SK-N-SH (cell line): ENCODE measurements around the gene SUMF1.

Experiments
- EP300 ChIP-seq, 2 experiments: IDR thresholded peaks; 2 replicates each; pipeline versions ENCODE4 v1.4.0 to v1.6.1; 2012; ENCODE audit warnings: borderline replicate concordance in 1 of 2, low read depth in 1 of 2, low read length in 1 of 2
- FOSL2 ChIP-seq: IDR thresholded peaks from 2 replicates; pipeline ENCODE4 v1.4.0; 2012; ENCODE audit warnings: low read depth, mild to moderate bottlenecking, moderate library complexity, borderline replicate concordance
- GABPA ChIP-seq: IDR thresholded peaks from 2 replicates; pipeline ENCODE4 v1.4.0; 2012; ENCODE audit warnings: low read depth, mild to moderate bottlenecking
- MEF2A ChIP-seq: IDR thresholded peaks from 2 replicates; pipeline ENCODE4 v1.4.0; 2012; ENCODE audit warnings: low read depth, borderline replicate concordance
- MXI1 ChIP-seq: IDR thresholded peaks from 2 replicates; pipeline ENCODE4 v1.6.1; 2012; ENCODE audit warnings: mild to moderate bottlenecking, low read depth, low read length, improper control_type of control experiment
- NFIC ChIP-seq: IDR thresholded peaks from 2 replicates; pipeline ENCODE4 v1.4.0; 2012; ENCODE audit warnings: borderline replicate concordance
- POLR2AphosphoS5 ChIP-seq: IDR thresholded peaks from 2 replicates; pipeline ENCODE4 v1.6.1; 2012; ENCODE audit warnings: low read depth, low read length
- RAD21 ChIP-seq: IDR thresholded peaks from 2 replicates; pipeline ENCODE4 v1.6.1; 2012; ENCODE audit warnings: mild to moderate bottlenecking, low read length
- YY1 ChIP-seq: IDR thresholded peaks from 2 replicates; pipeline ENCODE4 v1.4.0; 2012; ENCODE audit warnings: low read depth, mild to moderate bottlenecking
- TF ChIP-seq, protein P1 (sequence below): fragments of 200-600 bp; sonication (generic); IDR thresholded peaks from 2 replicates; pipeline ENCODE4 v1.6.1; 2017; ENCODE audit warnings: antibody characterized with exemption, mild to moderate bottlenecking, moderate library complexity
- TF ChIP-seq, protein P2 (sequence below): IDR thresholded peaks from 2 replicates; pipeline ENCODE4 v1.4.0; 2012; ENCODE audit warnings: low read depth, borderline replicate concordance
- TF ChIP-seq, protein P3 (sequence below): IDR thresholded peaks from 2 replicates; pipeline ENCODE4; 2012
- TF ChIP-seq, protein P4 (sequence below): IDR thresholded peaks from 2 replicates; pipeline ENCODE4 v1.4.0; 2012; ENCODE audit warnings: low read depth
- TF ChIP-seq, protein P5 (sequence below): IDR thresholded peaks from 2 replicates; pipeline ENCODE4 v1.6.1; 2012; ENCODE audit warnings: mild to moderate bottlenecking, low read depth, low read length, moderate library complexity

DNA sequence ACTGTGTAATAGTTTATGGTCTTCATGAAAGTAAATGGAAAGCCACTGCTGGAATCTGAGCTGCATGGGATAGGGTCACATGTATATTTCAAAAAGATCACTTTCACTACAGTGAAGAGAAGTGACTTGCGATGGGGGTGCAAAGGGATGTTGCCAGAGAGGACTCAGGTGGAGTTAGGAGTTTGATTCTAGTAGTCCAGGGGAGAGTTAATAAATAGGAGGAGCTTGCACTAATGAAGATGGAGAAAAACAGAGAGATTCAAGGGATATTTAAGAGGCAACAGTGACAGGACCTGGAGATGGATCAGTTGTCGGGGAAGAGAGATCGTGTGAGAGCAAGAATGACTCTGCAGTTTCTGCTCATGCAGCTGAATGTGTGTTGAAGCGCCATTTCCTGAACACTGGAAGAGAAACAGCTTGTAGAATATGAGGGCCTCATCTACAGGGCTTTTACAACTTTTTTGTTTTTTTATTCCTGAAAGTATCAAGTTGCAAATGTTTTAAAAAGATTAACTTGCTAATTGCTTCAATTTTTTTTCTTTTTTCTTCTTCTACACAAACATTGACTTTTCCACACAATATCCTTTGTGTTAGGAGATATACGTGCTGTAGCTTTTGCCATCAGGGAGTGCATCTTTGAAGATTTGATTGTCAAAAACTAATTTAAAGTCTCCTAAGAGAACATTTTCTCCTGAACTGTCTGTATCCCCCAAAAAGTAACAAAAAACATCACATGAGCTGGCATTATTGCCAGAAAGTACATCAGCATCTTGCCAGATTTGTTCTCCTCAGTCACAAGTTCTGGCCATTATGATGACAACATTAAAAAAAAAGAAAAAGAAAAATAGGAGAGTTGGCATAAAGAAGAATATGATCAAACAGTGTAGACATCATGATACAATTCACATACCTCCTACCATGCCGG, 126.4 kb downstream of the SUMF1 start:
- TF ChIP-seq, protein P1, sequence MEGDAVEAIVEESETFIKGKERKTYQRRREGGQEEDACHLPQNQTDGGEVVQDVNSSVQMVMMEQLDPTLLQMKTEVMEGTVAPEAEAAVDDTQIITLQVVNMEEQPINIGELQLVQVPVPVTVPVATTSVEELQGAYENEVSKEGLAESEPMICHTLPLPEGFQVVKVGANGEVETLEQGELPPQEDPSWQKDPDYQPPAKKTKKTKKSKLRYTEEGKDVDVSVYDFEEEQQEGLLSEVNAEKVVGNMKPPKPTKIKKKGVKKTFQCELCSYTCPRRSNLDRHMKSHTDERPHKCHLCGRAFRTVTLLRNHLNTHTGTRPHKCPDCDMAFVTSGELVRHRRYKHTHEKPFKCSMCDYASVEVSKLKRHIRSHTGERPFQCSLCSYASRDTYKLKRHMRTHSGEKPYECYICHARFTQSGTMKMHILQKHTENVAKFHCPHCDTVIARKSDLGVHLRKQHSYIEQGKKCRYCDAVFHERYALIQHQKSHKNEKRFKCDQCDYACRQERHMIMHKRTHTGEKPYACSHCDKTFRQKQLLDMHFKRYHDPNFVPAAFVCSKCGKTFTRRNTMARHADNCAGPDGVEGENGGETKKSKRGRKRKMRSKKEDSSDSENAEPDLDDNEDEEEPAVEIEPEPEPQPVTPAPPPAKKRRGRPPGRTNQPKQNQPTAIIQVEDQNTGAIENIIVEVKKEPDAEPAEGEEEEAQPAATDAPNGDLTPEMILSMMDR, result no peak
- TF ChIP-seq, protein P2, sequence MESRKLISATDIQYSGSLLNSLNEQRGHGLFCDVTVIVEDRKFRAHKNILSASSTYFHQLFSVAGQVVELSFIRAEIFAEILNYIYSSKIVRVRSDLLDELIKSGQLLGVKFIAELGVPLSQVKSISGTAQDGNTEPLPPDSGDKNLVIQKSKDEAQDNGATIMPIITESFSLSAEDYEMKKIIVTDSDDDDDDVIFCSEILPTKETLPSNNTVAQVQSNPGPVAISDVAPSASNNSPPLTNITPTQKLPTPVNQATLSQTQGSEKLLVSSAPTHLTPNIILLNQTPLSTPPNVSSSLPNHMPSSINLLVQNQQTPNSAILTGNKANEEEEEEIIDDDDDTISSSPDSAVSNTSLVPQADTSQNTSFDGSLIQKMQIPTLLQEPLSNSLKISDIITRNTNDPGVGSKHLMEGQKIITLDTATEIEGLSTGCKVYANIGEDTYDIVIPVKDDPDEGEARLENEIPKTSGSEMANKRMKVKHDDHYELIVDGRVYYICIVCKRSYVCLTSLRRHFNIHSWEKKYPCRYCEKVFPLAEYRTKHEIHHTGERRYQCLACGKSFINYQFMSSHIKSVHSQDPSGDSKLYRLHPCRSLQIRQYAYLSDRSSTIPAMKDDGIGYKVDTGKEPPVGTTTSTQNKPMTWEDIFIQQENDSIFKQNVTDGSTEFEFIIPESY, result no peak
- TF ChIP-seq POLR2AphosphoS5 (no peak), YY1 (no peak), MEF2A (no peak), GABPA (no peak), MXI1 (no peak), EP300 (IDR thresholded peaks at IDR 0.05; ENCODE audit: borderline replicate concordance in 1 of 2, low read depth in 1 of 2, low read length in 1 of 2) (no peak), NFIC (no peak), RAD21 (no peak), FOSL2 (no peak)
- TF ChIP-seq, protein P3, sequence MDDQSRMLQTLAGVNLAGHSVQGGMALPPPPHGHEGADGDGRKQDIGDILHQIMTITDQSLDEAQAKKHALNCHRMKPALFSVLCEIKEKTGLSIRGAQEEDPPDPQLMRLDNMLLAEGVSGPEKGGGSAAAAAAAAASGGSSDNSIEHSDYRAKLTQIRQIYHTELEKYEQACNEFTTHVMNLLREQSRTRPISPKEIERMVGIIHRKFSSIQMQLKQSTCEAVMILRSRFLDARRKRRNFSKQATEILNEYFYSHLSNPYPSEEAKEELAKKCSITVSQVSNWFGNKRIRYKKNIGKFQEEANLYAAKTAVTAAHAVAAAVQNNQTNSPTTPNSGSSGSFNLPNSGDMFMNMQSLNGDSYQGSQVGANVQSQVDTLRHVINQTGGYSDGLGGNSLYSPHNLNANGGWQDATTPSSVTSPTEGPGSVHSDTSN, result no peak
- TF ChIP-seq, protein P4, sequence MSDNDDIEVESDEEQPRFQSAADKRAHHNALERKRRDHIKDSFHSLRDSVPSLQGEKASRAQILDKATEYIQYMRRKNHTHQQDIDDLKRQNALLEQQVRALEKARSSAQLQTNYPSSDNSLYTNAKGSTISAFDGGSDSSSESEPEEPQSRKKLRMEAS, result no peak
- TF ChIP-seq, protein P5, sequence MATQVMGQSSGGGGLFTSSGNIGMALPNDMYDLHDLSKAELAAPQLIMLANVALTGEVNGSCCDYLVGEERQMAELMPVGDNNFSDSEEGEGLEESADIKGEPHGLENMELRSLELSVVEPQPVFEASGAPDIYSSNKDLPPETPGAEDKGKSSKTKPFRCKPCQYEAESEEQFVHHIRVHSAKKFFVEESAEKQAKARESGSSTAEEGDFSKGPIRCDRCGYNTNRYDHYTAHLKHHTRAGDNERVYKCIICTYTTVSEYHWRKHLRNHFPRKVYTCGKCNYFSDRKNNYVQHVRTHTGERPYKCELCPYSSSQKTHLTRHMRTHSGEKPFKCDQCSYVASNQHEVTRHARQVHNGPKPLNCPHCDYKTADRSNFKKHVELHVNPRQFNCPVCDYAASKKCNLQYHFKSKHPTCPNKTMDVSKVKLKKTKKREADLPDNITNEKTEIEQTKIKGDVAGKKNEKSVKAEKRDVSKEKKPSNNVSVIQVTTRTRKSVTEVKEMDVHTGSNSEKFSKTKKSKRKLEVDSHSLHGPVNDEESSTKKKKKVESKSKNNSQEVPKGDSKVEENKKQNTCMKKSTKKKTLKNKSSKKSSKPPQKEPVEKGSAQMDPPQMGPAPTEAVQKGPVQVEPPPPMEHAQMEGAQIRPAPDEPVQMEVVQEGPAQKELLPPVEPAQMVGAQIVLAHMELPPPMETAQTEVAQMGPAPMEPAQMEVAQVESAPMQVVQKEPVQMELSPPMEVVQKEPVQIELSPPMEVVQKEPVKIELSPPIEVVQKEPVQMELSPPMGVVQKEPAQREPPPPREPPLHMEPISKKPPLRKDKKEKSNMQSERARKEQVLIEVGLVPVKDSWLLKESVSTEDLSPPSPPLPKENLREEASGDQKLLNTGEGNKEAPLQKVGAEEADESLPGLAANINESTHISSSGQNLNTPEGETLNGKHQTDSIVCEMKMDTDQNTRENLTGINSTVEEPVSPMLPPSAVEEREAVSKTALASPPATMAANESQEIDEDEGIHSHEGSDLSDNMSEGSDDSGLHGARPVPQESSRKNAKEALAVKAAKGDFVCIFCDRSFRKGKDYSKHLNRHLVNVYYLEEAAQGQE, result no peak
